C4-2B (cell line): Measurements from ENCODE around the gene EDN3.

Source experiments
- ZFX ChIP-seq: fragments of 450-650 bp; IDR thresholded peaks from 2 replicates; pipeline ENCODE4 v1.6.1; 2017
- TF ChIP-seq, protein P1 (sequence below): fragments of 450-650 bp; conservative IDR thresholded peaks from 2 replicates; pipeline ENCODE4 v1.5.1; 2017; ENCODE audit warnings: mild to moderate bottlenecking

DNA sequence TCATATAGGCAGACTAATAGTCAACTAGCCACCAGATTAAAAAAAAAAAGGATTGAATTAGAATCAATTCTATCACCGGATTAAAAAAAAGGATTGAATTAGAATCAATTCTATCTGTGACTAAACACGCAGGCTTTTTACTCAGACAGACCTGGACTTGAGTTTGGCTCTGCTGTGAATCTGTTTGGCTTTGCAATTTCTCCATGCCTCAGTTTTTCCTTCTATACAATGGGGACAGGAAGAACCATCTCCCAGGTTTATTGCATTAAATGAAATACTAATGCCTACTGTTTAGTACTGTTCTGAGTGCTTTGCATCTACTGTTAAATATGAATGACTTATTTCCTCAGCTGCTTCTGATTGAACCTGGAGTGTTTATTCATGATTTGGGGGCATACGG lies 30.0 kb upstream of the EDN3 start:
- TF ChIP-seq, protein P1, sequence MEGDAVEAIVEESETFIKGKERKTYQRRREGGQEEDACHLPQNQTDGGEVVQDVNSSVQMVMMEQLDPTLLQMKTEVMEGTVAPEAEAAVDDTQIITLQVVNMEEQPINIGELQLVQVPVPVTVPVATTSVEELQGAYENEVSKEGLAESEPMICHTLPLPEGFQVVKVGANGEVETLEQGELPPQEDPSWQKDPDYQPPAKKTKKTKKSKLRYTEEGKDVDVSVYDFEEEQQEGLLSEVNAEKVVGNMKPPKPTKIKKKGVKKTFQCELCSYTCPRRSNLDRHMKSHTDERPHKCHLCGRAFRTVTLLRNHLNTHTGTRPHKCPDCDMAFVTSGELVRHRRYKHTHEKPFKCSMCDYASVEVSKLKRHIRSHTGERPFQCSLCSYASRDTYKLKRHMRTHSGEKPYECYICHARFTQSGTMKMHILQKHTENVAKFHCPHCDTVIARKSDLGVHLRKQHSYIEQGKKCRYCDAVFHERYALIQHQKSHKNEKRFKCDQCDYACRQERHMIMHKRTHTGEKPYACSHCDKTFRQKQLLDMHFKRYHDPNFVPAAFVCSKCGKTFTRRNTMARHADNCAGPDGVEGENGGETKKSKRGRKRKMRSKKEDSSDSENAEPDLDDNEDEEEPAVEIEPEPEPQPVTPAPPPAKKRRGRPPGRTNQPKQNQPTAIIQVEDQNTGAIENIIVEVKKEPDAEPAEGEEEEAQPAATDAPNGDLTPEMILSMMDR, result no peak
- no peak for TF ChIP-seq ZFX
